WI38 (cell line): ENCODE results near the gene LLGL1.

Source experiments
- H3K4me3 ChIP-seq: 2 replicates; pipeline ENCODE4 v1.5.1; 2011; ENCODE audit warnings: low read depth, mild to moderate bottlenecking, control low read depth, low read length
- TF ChIP-seq, protein P1 (sequence below): IDR thresholded peaks from 2 replicates; pipeline ENCODE4 v1.5.1; 2012; ENCODE audit warnings: low read depth, mild to moderate bottlenecking, control low read depth, low read length

The LLGL1 gene

DNA sequence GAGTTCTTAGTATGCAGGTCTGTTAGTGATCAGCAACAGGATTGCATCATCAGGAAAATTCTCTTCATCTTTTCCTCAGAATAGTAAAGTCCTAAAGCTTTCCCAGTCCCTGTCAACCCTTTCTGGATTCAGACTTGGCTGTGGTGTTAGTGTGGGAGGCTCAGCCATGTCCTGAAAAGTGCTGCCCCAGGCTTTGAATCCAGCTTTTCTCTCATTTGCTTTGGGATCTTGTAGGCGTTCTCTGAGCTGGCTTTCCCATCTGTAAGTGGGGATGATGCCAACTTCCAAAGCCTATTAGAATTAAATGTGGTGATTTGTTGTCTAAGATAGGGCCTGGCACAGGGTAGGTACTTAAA lies 38.8 kb upstream of the LLGL1 start:
- peak overlapping the region; percentile 83 for H3K4me3 ChIP-seq
- TF ChIP-seq, protein P1, sequence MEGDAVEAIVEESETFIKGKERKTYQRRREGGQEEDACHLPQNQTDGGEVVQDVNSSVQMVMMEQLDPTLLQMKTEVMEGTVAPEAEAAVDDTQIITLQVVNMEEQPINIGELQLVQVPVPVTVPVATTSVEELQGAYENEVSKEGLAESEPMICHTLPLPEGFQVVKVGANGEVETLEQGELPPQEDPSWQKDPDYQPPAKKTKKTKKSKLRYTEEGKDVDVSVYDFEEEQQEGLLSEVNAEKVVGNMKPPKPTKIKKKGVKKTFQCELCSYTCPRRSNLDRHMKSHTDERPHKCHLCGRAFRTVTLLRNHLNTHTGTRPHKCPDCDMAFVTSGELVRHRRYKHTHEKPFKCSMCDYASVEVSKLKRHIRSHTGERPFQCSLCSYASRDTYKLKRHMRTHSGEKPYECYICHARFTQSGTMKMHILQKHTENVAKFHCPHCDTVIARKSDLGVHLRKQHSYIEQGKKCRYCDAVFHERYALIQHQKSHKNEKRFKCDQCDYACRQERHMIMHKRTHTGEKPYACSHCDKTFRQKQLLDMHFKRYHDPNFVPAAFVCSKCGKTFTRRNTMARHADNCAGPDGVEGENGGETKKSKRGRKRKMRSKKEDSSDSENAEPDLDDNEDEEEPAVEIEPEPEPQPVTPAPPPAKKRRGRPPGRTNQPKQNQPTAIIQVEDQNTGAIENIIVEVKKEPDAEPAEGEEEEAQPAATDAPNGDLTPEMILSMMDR: no peak

DNA sequence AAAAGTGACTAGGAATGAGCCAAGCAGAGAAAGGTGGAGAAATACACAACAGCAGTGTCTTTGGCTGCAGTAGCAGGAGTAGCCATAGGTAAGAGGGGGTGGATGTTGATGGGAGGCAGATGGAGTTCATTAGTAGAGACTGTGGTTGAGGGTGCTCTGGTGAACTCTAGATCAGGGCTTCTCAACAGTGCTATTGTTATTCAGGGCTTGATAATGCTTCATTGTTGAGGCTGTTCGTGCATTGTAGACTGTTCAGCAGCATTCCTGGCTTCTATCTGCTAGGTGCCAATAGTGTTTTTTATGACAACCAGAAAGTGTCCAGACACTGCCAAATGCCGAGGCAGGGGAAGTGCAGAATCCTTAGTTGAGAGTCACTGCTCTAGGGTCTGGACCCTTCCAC lies 38.2 kb upstream of the LLGL1 start:
- TF ChIP-seq, protein P1: no peak
- H3K4me3 ChIP-seq: peak overlapping the region; percentile 83

DNA sequence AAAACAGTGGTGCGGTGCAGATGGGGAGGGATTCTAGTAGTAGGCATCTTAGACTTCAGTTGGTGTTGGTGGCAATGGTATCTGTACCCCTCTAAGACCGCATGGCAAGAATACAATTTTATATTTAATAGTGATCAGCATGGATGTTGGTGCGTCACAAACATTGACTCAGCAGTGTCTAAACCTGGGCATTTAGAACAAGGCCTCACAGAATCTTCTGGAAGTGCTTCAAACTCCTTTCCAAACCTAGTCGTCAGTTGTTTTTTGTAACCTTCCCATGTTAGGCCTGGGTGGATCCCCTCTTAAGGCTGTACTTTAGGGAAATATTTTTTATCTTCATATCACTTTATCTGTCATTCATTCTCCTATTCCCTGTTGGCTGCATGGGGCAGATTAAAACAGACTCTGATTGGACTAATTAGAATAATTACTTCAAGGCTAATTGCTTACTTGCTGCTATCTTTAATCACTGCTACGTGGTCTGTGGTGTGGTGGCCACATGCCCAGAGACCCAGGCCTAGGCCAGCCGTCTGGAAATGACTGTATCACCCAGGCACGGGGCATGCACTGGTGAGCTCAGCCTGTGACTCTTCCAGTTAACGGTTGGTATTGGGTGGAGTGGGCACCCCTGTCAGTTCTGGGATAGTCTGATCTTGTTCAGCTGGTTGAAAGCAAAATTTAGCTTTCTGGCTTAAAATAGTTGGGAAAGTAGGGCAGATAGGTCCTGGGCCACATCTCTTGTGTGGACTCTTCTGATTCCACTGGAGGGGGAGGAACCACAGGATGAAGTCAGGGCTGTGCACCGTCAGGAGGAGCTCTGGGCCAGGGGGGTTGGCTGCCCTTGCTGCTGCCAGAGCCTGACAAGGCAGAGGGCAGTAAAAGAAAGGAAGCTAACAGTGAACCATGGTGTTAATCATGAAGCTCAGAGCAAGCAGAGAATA lies 37.3 kb upstream of the LLGL1 start:
- TF ChIP-seq, protein P1: no peak
- H3K4me3 ChIP-seq: peak overlapping the region; percentile 83

DNA sequence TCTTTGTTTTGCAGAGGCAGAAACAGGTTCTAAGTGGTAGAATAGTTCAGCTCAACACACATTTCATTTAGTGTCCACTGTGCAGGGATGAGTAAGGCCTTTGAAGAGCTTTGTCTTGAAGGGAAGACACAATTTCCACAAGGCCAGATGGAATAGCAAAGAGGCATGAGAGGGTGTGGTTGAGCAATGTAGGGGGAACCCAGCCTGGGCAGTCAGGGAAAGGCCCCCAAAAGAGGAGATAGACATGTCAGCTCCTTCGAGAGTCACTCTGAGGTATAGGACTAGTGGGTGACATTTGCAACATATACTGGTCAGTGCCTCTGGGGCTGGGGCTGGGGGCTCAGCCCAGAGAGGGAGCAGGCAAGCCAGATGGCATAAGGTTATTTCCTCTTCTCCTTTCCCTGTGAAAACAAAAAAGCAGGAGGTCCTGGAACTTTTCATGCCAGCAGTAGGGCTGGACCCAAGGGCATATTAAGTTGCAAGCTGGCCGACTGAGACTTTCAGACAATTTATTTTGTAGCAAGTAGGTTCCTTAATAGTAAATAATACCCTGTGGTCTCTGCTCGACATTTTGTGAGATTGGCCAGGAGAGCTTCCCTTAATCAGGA lies 34.7 kb upstream of the LLGL1 start:
- H3K4me3 ChIP-seq: no peak overlapping the region
- TF ChIP-seq, protein P1: no peak

DNA sequence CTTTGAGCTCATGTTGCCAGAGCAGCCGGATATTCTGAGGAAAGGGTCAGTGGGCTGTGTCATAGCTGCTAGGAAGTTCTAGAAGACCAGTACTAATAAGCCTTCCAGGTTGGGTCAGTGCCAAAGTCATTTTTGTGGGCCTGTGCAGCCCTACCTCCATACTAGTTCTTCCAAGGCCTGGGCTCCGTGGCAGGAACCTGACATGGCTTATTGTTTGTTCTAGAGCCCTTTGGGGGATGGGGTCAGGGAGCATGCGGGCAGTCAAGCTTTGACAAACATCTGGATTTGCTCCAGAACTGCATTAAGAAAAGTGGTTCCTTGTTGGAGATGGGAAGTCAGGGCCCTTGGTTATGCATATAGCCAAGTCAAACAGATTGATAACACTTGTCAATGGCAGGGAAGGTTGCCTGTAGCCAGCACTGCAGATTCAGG lies 34.2 kb upstream of the LLGL1 start:
- TF ChIP-seq, protein P1: no peak
- H3K4me3 ChIP-seq: no peak overlapping the region

DNA sequence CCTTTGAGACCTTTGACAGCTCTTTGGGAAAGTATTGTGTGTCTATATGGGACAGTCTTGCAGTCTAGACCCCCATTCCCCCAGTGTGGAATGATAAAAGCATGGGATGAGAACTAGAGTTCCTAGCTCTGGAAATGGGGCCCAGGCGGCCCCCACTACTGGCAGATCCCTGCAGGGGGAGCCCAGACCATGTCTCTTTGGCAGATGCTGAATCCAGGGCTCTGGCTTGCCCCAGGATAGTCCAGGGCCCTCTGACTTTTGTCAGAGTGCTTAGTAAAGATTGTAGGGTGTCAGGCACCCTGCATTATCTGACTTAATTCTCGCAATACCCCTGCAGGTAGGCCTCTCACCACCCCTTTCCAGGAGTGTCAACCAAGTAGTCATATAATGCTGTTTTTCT lies 33.5 kb upstream of the LLGL1 start:
- TF ChIP-seq, protein P1: no peak
- no peak overlapping the region for H3K4me3 ChIP-seq

DNA sequence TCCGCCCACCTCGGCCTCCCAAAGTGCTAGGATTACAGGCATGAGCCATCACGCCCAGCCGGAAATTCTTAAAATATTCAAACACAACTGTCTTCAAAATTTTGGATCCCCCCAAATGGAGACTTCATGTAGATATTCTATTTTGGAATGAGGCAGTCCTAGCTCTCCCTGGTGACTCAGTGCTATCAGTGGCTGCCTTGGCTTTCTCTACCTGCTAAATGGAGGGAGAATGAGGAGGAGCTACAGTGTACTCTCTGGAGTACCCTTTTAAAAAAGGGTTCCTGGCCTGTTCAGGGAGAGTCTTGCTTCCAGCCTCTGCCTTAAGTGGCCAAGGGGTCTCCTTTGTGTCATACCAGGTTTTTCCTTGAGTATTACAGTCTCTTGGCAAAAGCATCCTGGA lies 31.0 kb upstream of the LLGL1 start:
- H3K4me3 ChIP-seq: no peak overlapping the region
- TF ChIP-seq, protein P1: no peak
